ENCODE measurements around the gene ZNF319. TPM values are rescaled to one million over a fixed set of nuclear protein-coding genes. Genes with fewer than 3 reads are reported as not detected.
A peak's percentile ranks its signal among the peaks of the same experiment; 100 is the strongest.

Gene ZNF319
- total and polyA plus RNA-seq, 2 of the 13 experiments (the other 11 are each of a cell fraction or from before 2014, with no cell fraction given): 2.4 to 3.6 TPM

DNA sequence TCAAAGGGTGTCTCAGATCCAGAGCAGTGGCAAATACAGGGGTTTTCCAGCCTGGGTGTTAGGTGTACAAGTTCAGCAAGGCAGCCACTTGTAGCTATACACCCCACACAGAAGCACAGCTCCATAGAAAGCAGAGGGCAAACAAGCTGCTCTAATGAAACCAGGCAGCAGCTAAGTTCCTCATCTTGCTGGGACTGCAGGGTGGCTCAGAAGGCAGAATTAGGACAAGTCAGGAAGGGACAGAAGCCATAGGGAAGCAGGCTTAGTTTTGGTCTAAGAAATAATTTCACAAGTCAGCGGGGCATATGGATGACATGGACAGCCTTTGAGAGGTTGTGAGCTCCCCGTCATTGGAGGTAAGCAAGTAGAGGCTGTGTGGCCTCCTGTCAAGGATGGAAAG lies 53.2 kb downstream of the ZNF319 start (continued):
- no peak for TF ChIP-seq ARID4A (CRISPR knock-in tag; IDR thresholded peaks at IDR 0.05; ENCODE audit: borderline replicate concordance)
- TF ChIP-seq ZFP36L2 (CRISPR knock-in tag; IDR thresholded peaks at IDR 0.05): no peak

DNA sequence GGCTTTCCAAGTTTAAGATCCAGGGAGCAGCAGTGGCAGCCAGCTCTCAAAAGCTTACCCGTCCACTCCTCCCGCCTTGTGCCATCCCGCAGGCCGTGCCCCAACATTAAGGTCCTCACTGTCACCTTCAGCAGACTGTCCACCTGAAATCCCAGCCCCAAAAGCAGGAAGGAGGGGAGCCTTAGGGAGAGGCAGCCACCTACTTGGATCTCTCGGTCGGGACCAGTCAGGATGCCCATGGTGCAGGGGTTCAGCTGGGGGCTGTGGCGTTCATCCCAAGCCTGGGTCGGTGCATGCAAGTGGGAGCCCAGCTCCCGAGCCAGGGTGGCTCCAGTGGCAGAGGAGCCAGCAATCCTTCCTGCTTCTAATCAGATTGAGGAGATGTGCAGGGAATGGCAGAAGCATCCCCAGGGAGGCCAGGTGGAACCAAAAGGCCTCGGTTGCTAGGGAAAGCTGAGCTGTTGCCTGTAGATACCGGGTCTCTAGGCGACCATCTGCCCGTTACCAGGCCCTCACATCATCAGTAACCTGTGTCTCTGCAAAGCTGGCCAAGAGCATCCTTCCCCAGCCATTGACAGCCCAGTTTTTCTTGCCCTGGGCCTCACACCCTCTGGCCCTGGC lies 54.2 kb downstream of the ZNF319 start:
- ATAC-seq: no peak; the same call in 1 of the 3 replicates
- Histone ChIP-seq H3K4me2 (ENCODE audit: low read depth, low read length) (no peak overlapping the region), H3K36me3 (replicated peaks in 1 of 2; ENCODE audit: control insufficient read depth in 1 of 2, insufficient read depth in 2 of 2, low read length in 2 of 2) (no peaks in the 10 kb centered on the region), H3K4me3 (replicated peaks in 1 of 3; ENCODE audit: insufficient read depth in 1 of 3, low read depth in 2 of 3, low read length in 3 of 3) (no peak overlapping the region), H3K4me1 (ENCODE audit: insufficient read depth, low read length) (no peaks in the 10 kb centered on the region), H3K9me3 (ENCODE audit: low read length) (no peaks in the 10 kb centered on the region), H3K27me3 (ENCODE audit: control insufficient read depth in 1 of 2, insufficient read depth in 2 of 2, low read length in 2 of 2) (peaks cover 0 to 10% of the 10 kb centered on the region in 2 experiments; a peak in 2 of 5 replicates), H3K9ac (ENCODE audit: insufficient read depth, low read depth, low read length) (no peak overlapping the region), H4K20me1 (ENCODE audit: insufficient read depth, low read length) (peaks cover 4% of the 10 kb centered on the region; the same call in 1 of the 2 replicates), H3K27ac (ENCODE audit: extremely low read length, insufficient read depth, low read length) (no peak overlapping the region), H2AFZ (ENCODE audit: low read length) (no peak overlapping the region), H3K79me2 (ENCODE audit: insufficient read depth, low read length) (no peaks in the 10 kb centered on the region)
- no peak for FAIRE-seq
- ChIA-PET POLR2A (no interaction called here), CTCF (ENCODE audit: low intra/inter-chr PET ratio, low total read pairs) (no interaction called here)
- no TSS peak for BruUV-seq (replicated peaks)
- 72% methylated on average over 7 of the region's 13 CpGs for WGBS (ENCODE audit: low lambda C conversion rate)
- intact Hi-C loops (cut with micrococcal nuclease; ENCODE audit: unreplicated experiment): no loop called here
- in situ Hi-C loops (cut with HindIII; ENCODE audit: extremely low pct_ligation_motif_present, low pct_unique_long_range_greater_than_20kb): no loop called here
- no peak for DNase-seq (ENCODE audit: low spot score)
- TF ChIP-seq SP4 (CRISPR knock-in tag; IDR thresholded peaks at IDR 0.05): no peak
- peak; percentile 37; the same call in 1 of the 2 replicates for TF ChIP-seq RFX1 (IDR thresholded peaks at IDR 0.05)
- no peak for TF ChIP-seq ZNF570 (CRISPR knock-in tag; IDR thresholded peaks at IDR 0.05; ENCODE audit: borderline replicate concordance)
- TF ChIP-seq REPIN1 (CRISPR knock-in tag; IDR thresholded peaks at IDR 0.05; ENCODE audit: borderline replicate concordance, low read depth): no peak
- TF ChIP-seq BHLHE40 (IDR thresholded peaks at IDR 0.05; ENCODE audit: low read length): no peak
- TF ChIP-seq, protein P1, sequence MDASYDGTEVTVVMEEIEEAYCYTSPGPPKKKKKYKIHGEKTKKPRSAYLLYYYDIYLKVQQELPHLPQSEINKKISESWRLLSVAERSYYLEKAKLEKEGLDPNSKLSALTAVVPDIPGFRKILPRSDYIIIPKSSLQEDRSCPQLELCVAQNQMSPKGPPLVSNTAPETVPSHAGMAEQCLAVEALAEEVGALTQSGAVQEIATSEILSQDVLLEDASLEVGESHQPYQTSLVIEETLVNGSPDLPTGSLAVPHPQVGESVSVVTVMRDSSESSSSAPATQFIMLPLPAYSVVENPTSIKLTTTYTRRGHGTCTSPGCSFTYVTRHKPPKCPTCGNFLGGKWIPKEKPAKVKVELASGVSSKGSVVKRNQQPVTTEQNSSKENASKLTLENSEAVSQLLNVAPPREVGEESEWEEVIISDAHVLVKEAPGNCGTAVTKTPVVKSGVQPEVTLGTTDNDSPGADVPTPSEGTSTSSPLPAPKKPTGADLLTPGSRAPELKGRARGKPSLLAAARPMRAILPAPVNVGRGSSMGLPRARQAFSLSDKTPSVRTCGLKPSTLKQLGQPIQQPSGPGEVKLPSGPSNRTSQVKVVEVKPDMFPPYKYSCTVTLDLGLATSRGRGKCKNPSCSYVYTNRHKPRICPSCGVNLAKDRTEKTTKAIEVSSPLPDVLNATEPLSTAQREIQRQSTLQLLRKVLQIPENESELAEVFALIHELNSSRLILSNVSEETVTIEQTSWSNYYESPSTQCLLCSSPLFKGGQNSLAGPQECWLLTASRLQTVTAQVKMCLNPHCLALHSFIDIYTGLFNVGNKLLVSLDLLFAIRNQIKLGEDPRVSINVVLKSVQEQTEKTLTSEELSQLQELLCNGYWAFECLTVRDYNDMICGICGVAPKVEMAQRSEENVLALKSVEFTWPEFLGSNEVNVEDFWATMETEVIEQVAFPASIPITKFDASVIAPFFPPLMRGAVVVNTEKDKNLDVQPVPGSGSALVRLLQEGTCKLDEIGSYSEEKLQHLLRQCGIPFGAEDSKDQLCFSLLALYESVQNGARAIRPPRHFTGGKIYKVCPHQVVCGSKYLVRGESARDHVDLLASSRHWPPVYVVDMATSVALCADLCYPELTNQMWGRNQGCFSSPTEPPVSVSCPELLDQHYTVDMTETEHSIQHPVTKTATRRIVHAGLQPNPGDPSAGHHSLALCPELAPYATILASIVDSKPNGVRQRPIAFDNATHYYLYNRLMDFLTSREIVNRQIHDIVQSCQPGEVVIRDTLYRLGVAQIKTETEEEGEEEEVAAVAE (CRISPR knock-in tag; IDR thresholded peaks at IDR 0.05; ENCODE audit: borderline replicate concordance): no peak
